Spleen (tissue), 11 donors: Measurements from ENCODE around the gene PNMA8A. TPM values are rescaled to one million over a fixed set of nuclear protein-coding genes. Genes with fewer than 3 reads are reported as not detected.

Experiments
- DNase-seq: peaks from one replicate; pipeline ENCODE4 v3.0.0-alpha.2; 2020
- H3K27ac ChIP-seq, 8 donors: fragments of 200-600 bp; sonication (generic) in 7 of 8; 1 replicate in 4 of 8; 2 replicates in 4 of 8; pipeline versions ENCODE4 v1.5.0 to v1.8.0; 2016 to 2021; ENCODE audit warnings: inconsistent platforms in 4 of 8, mild to moderate bottlenecking in 4 of 8, moderate library complexity in 1 of 8
- H3K27me3 ChIP-seq, 7 donors: fragments of 200-600 bp; sonication (generic) in 6 of 7; replicated peaks in 1 of 7; 1 replicate in 4 of 7; 2 replicates in 3 of 7; pipeline versions ENCODE4 v1.5.0 to v1.8.0; 2016 to 2021; ENCODE audit warnings: inconsistent platforms in 3 of 7, mild to moderate bottlenecking in 1 of 7
- H3K36me3 ChIP-seq, 6 donors: fragments of 200-600 bp; sonication (generic) in 5 of 6; 1 replicate in 4 of 6; 2 replicates in 2 of 6; pipeline versions ENCODE4 v1.5.0 to v1.8.0; 2016 to 2021; ENCODE audit warnings: inconsistent platforms in 2 of 6
- H3K4me1 ChIP-seq, 6 donors: fragments of 200-600 bp; sonication (generic) in 5 of 6; 1 replicate in 3 of 6; 2 replicates in 3 of 6; pipeline versions ENCODE4 v1.5.0 to v1.8.0; 2016 to 2021; ENCODE audit warnings: inconsistent platforms in 3 of 6
- H3K4me3 ChIP-seq, 8 donors: fragments of 200-600 bp; sonication (generic) in 7 of 8; 1 replicate in 4 of 8; 2 replicates in 4 of 8; pipeline versions ENCODE4 v1.5.0 to v1.8.0; 2016 to 2021; ENCODE audit warnings: inconsistent platforms in 4 of 8, mild to moderate bottlenecking in 4 of 8, moderate library complexity in 2 of 8
- H3K9me3 ChIP-seq, 8 donors: fragments of 200-600 bp; sonication (generic) in 7 of 8; 1 replicate in 4 of 8; 2 replicates in 4 of 8; pipeline versions ENCODE4 v1.5.0 to v1.8.0; 2016 to 2021; ENCODE audit warnings: inconsistent platforms in 4 of 8
- CTCF ChIP-seq, 11 experiments: fragments of 200-600 bp in 7 of 11; fragments of 450-650 bp in 4 of 11; sonication (generic) in 4 of 11; IDR thresholded peaks in 8 of 11; conservative IDR thresholded peaks in 3 of 11; 1 replicate in 7 of 11; 2 replicates in 4 of 11; pipeline versions ENCODE4 v1.4.0 to v1.8.0; 2016 to 2021; ENCODE audit warnings: antibody characterized with exemption in 11 of 11, inconsistent platforms in 4 of 11, mild to moderate bottlenecking in 1 of 11
- POLR2A ChIP-seq, 3 donors: fragments of 450-650 bp; IDR thresholded peaks; one replicate each; pipeline ENCODE4 v1.5.1; 2017; ENCODE audit warnings: antibody characterized with exemption in 3 of 3, mild to moderate bottlenecking in 1 of 3
- POLR2AphosphoS5 ChIP-seq, 3 donors: sonication (generic); formaldehyde crosslinking; IDR thresholded peaks; one replicate each; pipeline ENCODE4 v1.5.1; 2017; ENCODE audit warnings: antibody characterized with exemption in 3 of 3
- WGBS, 5 donors: extraction: QIAGEN DNeasy Blood & Tissue Kit in 3 of 5; methylation state at CpG; one replicate each; pipeline versions ENCODE4 v1.1.5 to v1.1.7; 2013 to 2018; 5-methylcytosine and 5-hydroxymethylcytosine counted together
- intact Hi-C: fragments of 100-400 bp; cut with DNase I; formaldehyde crosslinking; loops from one replicate; pipeline ENCODE4 v1.15.0; 2023; ENCODE audit warnings: low total_unique reads
- polyA plus RNA-seq, 3 donors: library from polyadenylated mRNA; stranded (reverse); fragments of 200-250 nt; gene quantifications; one replicate each; pipeline ENCODE4 v1.2.1, GENCODE V29; 2013
- total RNA-seq, 7 donors: library from RNA; depleted of rRNA in 3 of 7; stranded (reverse); fragments of >200 nt in 3 of 7; fragmentation: NEBNext Ultra II Directional in 4 of 7; extraction: Animal tissue kit (Norgen Biotek cat#: 25700) in 4 of 7; gene quantifications; one replicate each; pipeline versions ENCODE4 v1.1.0 to v1.2.1, GENCODE V29; 2016 to 2021
- donor health status: healthy with polysubstance abuse.
- donor health status: DM: no; HTN: no; CAD: no; lungs with moderate emphysema.
- donor health status: DM: no; HTN: no; CAD: no.
- donor health status: Bipolar disorder and iron deficiency.
- donor health status: healthy.
- donor health status: DM: no; HTN: no; CAD: no.
- donor health status: DM: yes; HTN: yes; CAD: no.

Gene PNMA8A
- total and polyA plus RNA-seq, 10 donors, result 0.13 to 2.7 (median 1.2) TPM

GRCh38 chr19:46452186-46452585 lies 19.2 kb downstream of the PNMA8A start:
- H3K27ac ChIP-seq, result no peak overlapping the region
- WGBS, 5 donors, result 49 to 53% (median 52%) methylated on average over 4 of the region's 4 CpGs
- H3K4me1 ChIP-seq, result no peaks in the 10 kb centered on the region

GRCh38 chr19:46451352-46451751 lies 20.0 kb downstream of the PNMA8A start:
- peaks cover 0 to 12% (median 0%) of the 10 kb centered on the region in 7 donors for H3K27me3 ChIP-seq
- 76 to 88% (median 80%) methylated on average over 6 of the region's 6 CpGs for whole genome bisulfite sequencing, 5 donors
- H3K36me3 ChIP-seq, result no peaks in the 10 kb centered on the region
- H3K4me3 ChIP-seq, result no peak overlapping the region
- TF ChIP-seq CTCF (IDR thresholded peaks at IDR 0.05 in 8 of 11, conservative IDR thresholded peaks at IDR 0.05 in 3 of 11) (no peak), POLR2A (IDR thresholded peaks at IDR 0.05) (no peak), POLR2AphosphoS5 (IDR thresholded peaks at IDR 0.05) (no peak)
- H3K27ac ChIP-seq, result no peak overlapping the region
- H3K4me1 ChIP-seq, result no peaks in the 10 kb centered on the region
- intact Hi-C loops, result no loop called here
- peaks cover 0 to 11% (median 9%) of the 10 kb centered on the region in 8 donors for H3K9me3 ChIP-seq
- no peak for DNase-seq

More at GRCh38 chr19:46452186-46452585, 19.2 kb downstream of the PNMA8A start:
- DNase-seq, result no peak
- H3K27me3 ChIP-seq, result peaks cover 0 to 20% (median 0%) of the 10 kb centered on the region in 7 donors
- no peak overlapping the region for H3K4me3 ChIP-seq
- H3K9me3 ChIP-seq, result peaks cover 0 to 11% (median 9%) of the 10 kb centered on the region in 8 donors
- H3K36me3 ChIP-seq, result no peaks in the 10 kb centered on the region
- intact Hi-C loops, result no loop called here
- TF ChIP-seq CTCF (IDR thresholded peaks at IDR 0.05 in 8 of 11, conservative IDR thresholded peaks at IDR 0.05 in 3 of 11), result no peak
- no peak for TF ChIP-seq POLR2AphosphoS5 (IDR thresholded peaks at IDR 0.05)
- TF ChIP-seq POLR2A (IDR thresholded peaks at IDR 0.05), result no peak

GRCh38 chr19:46450737-46451136 lies 20.6 kb downstream of the PNMA8A start:
- H3K4me1 ChIP-seq, result no peaks in the 10 kb centered on the region

GRCh38 chr19:46449228-46449627 lies 22.1 kb downstream of the PNMA8A start:
- Histone ChIP-seq H3K4me3 (no peak overlapping the region), H3K27ac (no peak overlapping the region), H3K36me3 (no peaks in the 10 kb centered on the region), H3K4me1 (no peaks in the 10 kb centered on the region), H3K27me3 (no peaks in the 10 kb centered on the region), H3K9me3 (peaks cover 0 to 11% (median 9%) of the 10 kb centered on the region in 8 donors)
- intact Hi-C loops, result no loop called here
- TF ChIP-seq POLR2A (IDR thresholded peaks at IDR 0.05), result no peak
- no peak for TF ChIP-seq POLR2AphosphoS5 (IDR thresholded peaks at IDR 0.05)
- TF ChIP-seq CTCF (IDR thresholded peaks at IDR 0.05 in 8 of 11, conservative IDR thresholded peaks at IDR 0.05 in 3 of 11), result no peak
- 57 to 68% (median 60%) methylated on average over 7 of the region's 7 CpGs for WGBS, 5 donors
- no peak for DNase-seq

More at GRCh38 chr19:46450737-46451136, 20.6 kb downstream of the PNMA8A start:
- Histone ChIP-seq H3K4me3 (no peak overlapping the region), H3K27ac (no peak overlapping the region), H3K36me3 (no peaks in the 10 kb centered on the region), H3K27me3 (peaks cover 0 to 7% (median 0%) of the 10 kb centered on the region in 7 donors), H3K9me3 (peaks cover 0 to 11% (median 9%) of the 10 kb centered on the region in 8 donors)
- intact Hi-C loops, result no loop called here
- no peak for TF ChIP-seq CTCF (IDR thresholded peaks at IDR 0.05 in 8 of 11, conservative IDR thresholded peaks at IDR 0.05 in 3 of 11)
- TF ChIP-seq POLR2A (IDR thresholded peaks at IDR 0.05), result no peak
- no peak for TF ChIP-seq POLR2AphosphoS5 (IDR thresholded peaks at IDR 0.05)
- WGBS, 5 donors, result 76 to 95% (median 86%) methylated on average over 5 of the region's 5 CpGs
- no peak for DNase-seq
